ENCODE results near the gene MEGF10.

GRCh38 chr5:127335381-127335780 is 44.8 kb downstream of the MEGF10 start:
- TF ChIP-seq RAD21 (IDR thresholded peaks at IDR 0.05 in 1 of 2, conservative IDR thresholded peaks at IDR 0.05 in 1 of 2; ENCODE audit: low read depth in 2 of 2, low read length in 2 of 2) (no peak), POLR2A (IDR thresholded peaks at IDR 0.05; ENCODE audit: control extremely low read depth in 1 of 2, low read depth in 2 of 2, low read length in 2 of 2) (no peak), ATF2 (IDR thresholded peaks at IDR 0.05; ENCODE audit: low read length) (no peak), TAF1 (IDR thresholded peaks at IDR 0.05; ENCODE audit: low read depth, low read length) (no peak), NANOG (IDR thresholded peaks at IDR 0.05; ENCODE audit: insufficient read depth, low read depth, low read length, poor library complexity, severe bottlenecking) (no peak)
- TF ChIP-seq, protein P1, sequence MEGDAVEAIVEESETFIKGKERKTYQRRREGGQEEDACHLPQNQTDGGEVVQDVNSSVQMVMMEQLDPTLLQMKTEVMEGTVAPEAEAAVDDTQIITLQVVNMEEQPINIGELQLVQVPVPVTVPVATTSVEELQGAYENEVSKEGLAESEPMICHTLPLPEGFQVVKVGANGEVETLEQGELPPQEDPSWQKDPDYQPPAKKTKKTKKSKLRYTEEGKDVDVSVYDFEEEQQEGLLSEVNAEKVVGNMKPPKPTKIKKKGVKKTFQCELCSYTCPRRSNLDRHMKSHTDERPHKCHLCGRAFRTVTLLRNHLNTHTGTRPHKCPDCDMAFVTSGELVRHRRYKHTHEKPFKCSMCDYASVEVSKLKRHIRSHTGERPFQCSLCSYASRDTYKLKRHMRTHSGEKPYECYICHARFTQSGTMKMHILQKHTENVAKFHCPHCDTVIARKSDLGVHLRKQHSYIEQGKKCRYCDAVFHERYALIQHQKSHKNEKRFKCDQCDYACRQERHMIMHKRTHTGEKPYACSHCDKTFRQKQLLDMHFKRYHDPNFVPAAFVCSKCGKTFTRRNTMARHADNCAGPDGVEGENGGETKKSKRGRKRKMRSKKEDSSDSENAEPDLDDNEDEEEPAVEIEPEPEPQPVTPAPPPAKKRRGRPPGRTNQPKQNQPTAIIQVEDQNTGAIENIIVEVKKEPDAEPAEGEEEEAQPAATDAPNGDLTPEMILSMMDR (IDR thresholded peaks at IDR 0.05; ENCODE audit: control extremely low read depth in 1 of 3, insufficient read depth in 1 of 3, low read depth in 1 of 3, low read length in 3 of 3): no peak

All from H1 (cell line).